Measurements from ENCODE around the gene KBTBD12.

Gene KBTBD12

GRCh38 chr3:127999509-128000106 is 84.6 kb downstream of the KBTBD12 start:
- Mint-ChIP-seq H3K27me3 (no peaks in the 10 kb centered on the region), H3K4me3 (no peak overlapping the region), H3K27ac (peak overlapping the region in 1 of 2 donors; percentile 64), H3K9me3 (no peaks in the 10 kb centered on the region), H3K4me1 (no peaks in the 10 kb centered on the region)
- ATAC-seq (no peak), DNase-seq (no peak)

- H3K27ac Mint-ChIP-seq = no peak overlapping the region
Observed at GRCh38 chr3:128001576-128001975, 86.5 kb downstream of the KBTBD12 start.

GRCh38 chr3:128004661-128005060 is 89.6 kb downstream of the KBTBD12 start:
- H3K4me1 Mint-ChIP-seq = no peaks in the 10 kb centered on the region
- H3K27me3 Mint-ChIP-seq = peaks cover 9% of the 10 kb centered on the region
- ATAC-seq = no peak
- H3K9me3 Mint-ChIP-seq = no peaks in the 10 kb centered on the region
- H3K4me3 Mint-ChIP-seq = no peak overlapping the region
- no peak for DNase-seq
- no peak overlapping the region for H3K27ac Mint-ChIP-seq

More at GRCh38 chr3:128001576-128001975, 86.5 kb downstream of the KBTBD12 start:
- DNase-seq (no peak), ATAC-seq (no peak)
- H3K9me3 Mint-ChIP-seq = no peaks in the 10 kb centered on the region
- H3K4me3 Mint-ChIP-seq = no peak overlapping the region
- H3K4me1 Mint-ChIP-seq = no peaks in the 10 kb centered on the region
- H3K27me3 Mint-ChIP-seq = peaks cover under 1% of the 10 kb centered on the region

GRCh38 chr3:128006061-128007032 is 91.3 kb downstream of the KBTBD12 start:
- Mint-ChIP-seq H3K4me1 (peaks cover 2% of the 10 kb centered on the region), H3K27me3 (peaks cover 14% of the 10 kb centered on the region), H3K4me3 (no peak overlapping the region), H3K27ac (no peak overlapping the region), H3K9me3 (no peaks in the 10 kb centered on the region)
- no peak for ATAC-seq
- DNase-seq = no peak

GRCh38 chr3:128007033-128007424 is 92.0 kb downstream of the KBTBD12 start:
- Mint-ChIP-seq H3K27ac (no peak overlapping the region), H3K4me3 (no peak overlapping the region), H3K9me3 (no peaks in the 10 kb centered on the region), H3K27me3 (peaks cover 14% of the 10 kb centered on the region), H3K4me1 (peaks cover 6% of the 10 kb centered on the region)
- DNase-seq (no peak), ATAC-seq (no peak)

GRCh38 chr3:128009952-128010846 is 95.2 kb downstream of the KBTBD12 start:
- DNase-seq = no peak
- Mint-ChIP-seq H3K27me3 (peaks cover 14% of the 10 kb centered on the region), H3K9me3 (no peaks in the 10 kb centered on the region), H3K27ac (no peak overlapping the region), H3K4me3 (no peak overlapping the region), H3K4me1 (peaks cover 6% of the 10 kb centered on the region)
- ATAC-seq = peak; percentile 31

GRCh38 chr3:128011140-128011539 is 96.1 kb downstream of the KBTBD12 start:
- Mint-ChIP-seq H3K9me3 (no peaks in the 10 kb centered on the region), H3K4me1 (peaks cover 6% of the 10 kb centered on the region), H3K27me3 (peaks cover 14% of the 10 kb centered on the region), H3K4me3 (no peak overlapping the region), H3K27ac (peak overlapping the region in 1 of 2 donors; percentile 54)
- ATAC-seq (no peak), DNase-seq (peak in 1 of 2 donors; percentile 8)

- peaks cover 6% of the 10 kb centered on the region for H3K4me1 Mint-ChIP-seq
- no peak overlapping the region for H3K4me3 Mint-ChIP-seq
- H3K9me3 Mint-ChIP-seq = no peaks in the 10 kb centered on the region
- ATAC-seq (no peak), DNase-seq (no peak)
- no peak overlapping the region for H3K27ac Mint-ChIP-seq
- peaks cover 9% of the 10 kb centered on the region for H3K27me3 Mint-ChIP-seq
Observed at GRCh38 chr3:128012050-128012449, 97.0 kb downstream of the KBTBD12 start.

- ATAC-seq (no peak), DNase-seq (no peak)
- Mint-ChIP-seq H3K4me3 (no peak overlapping the region), H3K4me1 (peaks cover 6% of the 10 kb centered on the region), H3K27me3 (peaks cover 5% of the 10 kb centered on the region), H3K27ac (no peak overlapping the region), H3K9me3 (no peaks in the 10 kb centered on the region)
Observed at GRCh38 chr3:128014548-128014947, 99.5 kb downstream of the KBTBD12 start.

- Mint-ChIP-seq H3K4me1 (peaks cover 3% of the 10 kb centered on the region), H3K4me3 (no peak overlapping the region), H3K27me3 (no peaks in the 10 kb centered on the region), H3K27ac (no peak overlapping the region), H3K9me3 (no peaks in the 10 kb centered on the region)
- no peak for DNase-seq
- no peak for ATAC-seq
Observed at GRCh38 chr3:128016502-128016901, 101.5 kb downstream of the KBTBD12 start.

- Mint-ChIP-seq H3K4me3 (no peak overlapping the region), H3K4me1 (no peaks in the 10 kb centered on the region), H3K27ac (no peak overlapping the region), H3K9me3 (no peaks in the 10 kb centered on the region), H3K27me3 (peaks cover 7% of the 10 kb centered on the region)
- ATAC-seq = no peak
- no peak for DNase-seq
Observed at GRCh38 chr3:128021768-128022372, 106.8 kb downstream of the KBTBD12 start.

GRCh38 chr3:128033102-128033501 is 118.1 kb downstream of the KBTBD12 start:
- Mint-ChIP-seq H3K9me3 (no peaks in the 10 kb centered on the region), H3K4me3 (no peak overlapping the region), H3K27me3 (no peaks in the 10 kb centered on the region), H3K4me1 (no peaks in the 10 kb centered on the region), H3K27ac (no peak overlapping the region)
- ATAC-seq (no peak), DNase-seq (no peak)

GRCh38 chr3:128036119-128036518 is 121.1 kb downstream of the KBTBD12 start:
- Mint-ChIP-seq H3K4me3 (no peak overlapping the region), H3K4me1 (no peaks in the 10 kb centered on the region), H3K27ac (no peak overlapping the region), H3K27me3 (no peaks in the 10 kb centered on the region), H3K9me3 (no peaks in the 10 kb centered on the region)
- ATAC-seq (no peak), DNase-seq (no peak)

All from stimulated activated naive CD8-positive, alpha-beta T cell treated with anti-CD3 and anti-CD28 coated beads, Interleukin-15, amount 100 ng/mL, for 72 hours (primary cell).